PC-3 (cell line): ENCODE data around the gene PPM1L. TPM values are rescaled to one million over a fixed set of nuclear protein-coding genes. Genes with fewer than 3 reads are reported as not detected.

Source experiments
- ATAC-seq: fragments of 200-7000 bp; cut with Tn5 transposase; 2 replicates; pipeline ENCODE4 v1.9.1; 2020; ENCODE audit warnings: mild to moderate bottlenecking, moderate library complexity
- BruUV-seq: library from RNA; stranded (reverse); fragments of 400-500 nt; replicated peaks from 2 replicates; lab custom pipeline; 2021; lab: Mats Ljungman, UMichigan
- CTCF ChIA-PET: fragments of 300-600 bp; sonication (Branson Sonifier 250); formaldehyde crosslinking; loops from one replicate; lab custom pipeline; 2022; ENCODE audit warnings: antibody characterized with exemption; lab: Charles Lee
- POLR2A ChIA-PET: fragments of 300-600 bp; sonication (Branson Sonifier 250); formaldehyde crosslinking; loops from one replicate; lab custom pipeline; 2022; ENCODE audit warnings: antibody characterized with exemption; ENCODE audit not compliant: unreplicated experiment; lab: Charles Lee
- DNase-seq: peaks from one replicate; pipeline ENCODE4 v3.0.0-alpha.2; 2015
- H2AFZ ChIP-seq: fragments of 300-600 bp; sonication (generic); 2 replicates; pipeline ENCODE4 v1.6.0; 2016; ENCODE audit warnings: antibody characterized with exemption, low read length
- H3F3A ChIP-seq: fragments of 300-600 bp; sonication (generic); one replicate; pipeline ENCODE4 v1.6.0; 2017; ENCODE audit warnings: antibody characterized with exemption, low read length, control low read depth, mild to moderate bottlenecking; ENCODE audit not compliant: unreplicated experiment
- H3K27ac ChIP-seq: fragments of 300-600 bp; sonication (generic); 2 replicates; pipeline ENCODE4 v1.5.1; 2016; ENCODE audit warnings: mild to moderate bottlenecking, low read length
- H3K27me3 ChIP-seq: fragments of 300-600 bp; sonication (generic); 2 replicates; pipeline ENCODE4 v1.6.1; 2016; ENCODE audit warnings: low read length, mixed read lengths
- H3K36me3 ChIP-seq: fragments of 300-600 bp; sonication (generic); 2 replicates; pipeline ENCODE4 v1.6.1; 2016; ENCODE audit warnings: low read depth, mixed run types, low read length, mixed read lengths
- H3K4me1 ChIP-seq: fragments of 300-600 bp; sonication (generic); 2 replicates; pipeline ENCODE4 v1.5.1; 2016; ENCODE audit warnings: low read length; ENCODE audit not compliant: insufficient read depth
- H3K4me2 ChIP-seq: fragments of 300-600 bp; sonication (generic); 2 replicates; pipeline ENCODE4 v1.6.0; 2016; ENCODE audit warnings: low read length
- H3K4me3 ChIP-seq: fragments of 300-600 bp; sonication (generic); 2 replicates; pipeline ENCODE4 v1.5.1; 2016; ENCODE audit warnings: mild to moderate bottlenecking, low read length, mixed read lengths
- H3K79me2 ChIP-seq: fragments of 300-600 bp; sonication (generic); 2 replicates; pipeline ENCODE4 v1.6.1; 2017; ENCODE audit warnings: low read length, mixed read lengths
- H3K9ac ChIP-seq: fragments of 300-600 bp; sonication (generic); 2 replicates; pipeline ENCODE4 v1.6.0; 2016; ENCODE audit warnings: mild to moderate bottlenecking, low read length
- H3K9me2 ChIP-seq: fragments of 300-600 bp; sonication (generic); replicated peaks from 2 replicates; pipeline ENCODE4 v1.6.1; 2016; ENCODE audit warnings: mixed run types, low read length, mixed read lengths
- H3K9me3 ChIP-seq: fragments of 300-600 bp; sonication (generic); 2 replicates; pipeline ENCODE4 v1.6.1; 2016; ENCODE audit warnings: low read length, mixed read lengths
- H4K20me1 ChIP-seq: fragments of 300-600 bp; sonication (generic); 2 replicates; pipeline ENCODE4 v1.6.1; 2016; ENCODE audit warnings: low read length, mixed read lengths
- EZH2 ChIP-seq: fragments of 300-600 bp; sonication (generic); IDR thresholded peaks from one replicate; pipeline ENCODE4 v1.6.1; 2017; ENCODE audit warnings: antibody characterized with exemption, mild to moderate bottlenecking, low read length; ENCODE audit not compliant: unreplicated experiment
- EZH2phosphoT487 ChIP-seq: fragments of 300-600 bp; sonication (generic); IDR thresholded peaks from 2 replicates; pipeline ENCODE4 v1.6.1; 2018; ENCODE audit warnings: mild to moderate bottlenecking, antibody characterized with exemption, low read length, borderline replicate concordance
- intact Hi-C: fragments of 100-400 bp; cut with micrococcal nuclease; formaldehyde crosslinking; loops from 2 replicates; pipeline ENCODE4 v1.9.0; 2023
- total RNA-seq: library from RNA; depleted of rRNA; stranded (reverse); fragments of >200 nt; gene quantifications from 2 replicates; pipeline ENCODE4 v1.2.3, GENCODE V29; 2014
- TF ChIP-seq, protein P1 (sequence below): fragments of 300-600 bp; sonication (generic); conservative IDR thresholded peaks from 2 replicates; pipeline ENCODE4 v1.5.1; 2017; ENCODE audit warnings: antibody characterized with exemption, low read depth, mild to moderate bottlenecking, low read length

The PPM1L gene
- total RNA-seq, 1 experiment from 2014 or later, result 7.0 TPM

DNA sequence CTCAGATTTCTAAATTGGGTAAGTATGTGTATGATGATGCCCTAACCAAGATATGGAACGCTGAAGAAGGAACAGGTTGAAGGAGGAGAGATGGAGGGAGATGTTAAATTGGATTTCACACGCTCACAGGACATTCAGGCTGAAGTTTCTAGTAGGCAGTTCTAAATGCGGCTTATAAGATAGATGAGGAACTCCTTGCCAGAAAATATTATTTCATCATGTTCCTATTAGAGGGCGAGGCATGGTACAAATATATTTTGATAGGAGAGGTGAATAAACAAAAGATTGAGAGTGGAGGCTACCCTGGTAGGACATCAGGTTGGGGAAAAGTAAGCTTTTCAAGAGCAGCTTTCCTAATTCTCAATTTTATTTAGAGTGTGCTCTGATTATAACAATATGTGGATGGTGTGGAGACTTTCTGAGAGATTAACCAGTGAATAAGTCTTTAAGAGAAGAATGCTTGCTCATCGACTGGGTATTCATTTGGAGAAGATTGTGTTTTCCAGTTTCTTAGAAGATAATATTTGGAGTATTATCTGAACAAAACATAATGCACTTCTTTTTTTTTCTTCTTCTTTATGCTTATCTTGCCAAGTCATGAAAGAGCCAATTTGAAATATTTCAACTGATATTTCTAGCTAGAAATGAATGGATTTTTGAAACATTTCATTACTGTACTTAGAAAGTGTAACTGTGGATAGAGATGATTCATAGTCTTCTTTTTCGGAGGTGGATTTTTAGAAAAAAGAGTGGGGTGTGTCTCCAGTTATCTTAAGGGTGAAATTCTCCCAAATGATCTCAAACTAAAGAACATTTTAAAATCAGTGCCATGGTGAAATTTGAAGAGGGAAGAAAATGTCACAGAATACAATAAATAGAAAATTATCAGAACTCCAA is 260.6 kb downstream of the PPM1L start:
- no peak overlapping the region for H3K4me2 ChIP-seq
- POLR2A ChIA-PET, result no interaction called here

DNA sequence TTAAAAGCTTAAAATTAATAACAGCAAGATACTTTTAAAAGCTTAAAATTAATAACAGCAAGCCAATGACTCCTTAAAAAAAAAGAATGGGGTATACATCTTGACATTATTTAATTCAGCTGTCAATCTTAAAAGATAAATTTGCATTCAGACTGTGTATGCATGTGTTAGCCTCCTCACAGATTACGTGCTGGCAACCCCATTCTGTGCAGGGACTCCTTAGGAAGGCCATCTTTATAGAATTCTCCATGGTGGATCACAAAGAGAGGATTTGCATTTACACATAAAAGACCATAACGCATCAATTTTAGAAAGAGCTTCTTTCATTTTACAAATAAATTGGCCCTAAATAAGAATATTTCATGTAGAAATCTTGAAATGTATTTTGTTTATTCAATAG is 261.9 kb downstream of the PPM1L start:
- Histone ChIP-seq H3K9ac (no peak overlapping the region), H3K36me3 (no peaks in the 10 kb centered on the region), H2AFZ (no peak overlapping the region), H3K4me2 (no peak overlapping the region), H3K9me2 (no peaks in the 10 kb centered on the region), H3K27ac (no peak overlapping the region), H3K4me1 (no peaks in the 10 kb centered on the region), H3K27me3 (no peaks in the 10 kb centered on the region), H3K4me3 (no peak overlapping the region), H3K9me3 (0 out of 2 replicates have a peak, but pooled peaks cover 10% of the 10 kb centered on the region), H4K20me1 (no peaks in the 10 kb centered on the region), H3F3A (no peaks in the 10 kb centered on the region), H3K79me2 (no peaks in the 10 kb centered on the region)
- ChIA-PET POLR2A (no interaction called here), CTCF (no interaction called here)
- BruUV-seq, result no TSS peak
- TF ChIP-seq EZH2 (no peak), EZH2phosphoT487 (no peak)
- TF ChIP-seq, protein P1, sequence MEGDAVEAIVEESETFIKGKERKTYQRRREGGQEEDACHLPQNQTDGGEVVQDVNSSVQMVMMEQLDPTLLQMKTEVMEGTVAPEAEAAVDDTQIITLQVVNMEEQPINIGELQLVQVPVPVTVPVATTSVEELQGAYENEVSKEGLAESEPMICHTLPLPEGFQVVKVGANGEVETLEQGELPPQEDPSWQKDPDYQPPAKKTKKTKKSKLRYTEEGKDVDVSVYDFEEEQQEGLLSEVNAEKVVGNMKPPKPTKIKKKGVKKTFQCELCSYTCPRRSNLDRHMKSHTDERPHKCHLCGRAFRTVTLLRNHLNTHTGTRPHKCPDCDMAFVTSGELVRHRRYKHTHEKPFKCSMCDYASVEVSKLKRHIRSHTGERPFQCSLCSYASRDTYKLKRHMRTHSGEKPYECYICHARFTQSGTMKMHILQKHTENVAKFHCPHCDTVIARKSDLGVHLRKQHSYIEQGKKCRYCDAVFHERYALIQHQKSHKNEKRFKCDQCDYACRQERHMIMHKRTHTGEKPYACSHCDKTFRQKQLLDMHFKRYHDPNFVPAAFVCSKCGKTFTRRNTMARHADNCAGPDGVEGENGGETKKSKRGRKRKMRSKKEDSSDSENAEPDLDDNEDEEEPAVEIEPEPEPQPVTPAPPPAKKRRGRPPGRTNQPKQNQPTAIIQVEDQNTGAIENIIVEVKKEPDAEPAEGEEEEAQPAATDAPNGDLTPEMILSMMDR, result no peak
- ATAC-seq (no peak), DNase-seq (no peak)
- intact Hi-C loops, result no loop called here

More for the DNA sequence above, 260.6 kb downstream of the PPM1L start:
- CTCF ChIA-PET, result interaction anchor here (0.5 kb wide), 1 partner anchor 60 kb away, joined by 3 read pairs; no protein-coding TSS in a partner anchor
- Histone ChIP-seq H3K4me1 (no peaks in the 10 kb centered on the region), H3K27ac (no peak overlapping the region), H3K27me3 (no peaks in the 10 kb centered on the region), H3K9ac (no peak overlapping the region), H3K9me3 (0 out of 2 replicates have a peak, but pooled peaks cover 2% of the 10 kb centered on the region), H3K9me2 (no peaks in the 10 kb centered on the region), H3K4me3 (no peak overlapping the region), H3F3A (no peaks in the 10 kb centered on the region), H4K20me1 (no peaks in the 10 kb centered on the region), H3K79me2 (no peaks in the 10 kb centered on the region), H3K36me3 (no peaks in the 10 kb centered on the region), H2AFZ (no peak overlapping the region)
- ATAC-seq (no peak), DNase-seq (no peak)
- intact Hi-C loops, result no loop called here
- no peak for TF ChIP-seq EZH2
- TF ChIP-seq, protein P1, result no peak
- TF ChIP-seq EZH2phosphoT487, result no peak
- no TSS peak for BruUV-seq

DNA sequence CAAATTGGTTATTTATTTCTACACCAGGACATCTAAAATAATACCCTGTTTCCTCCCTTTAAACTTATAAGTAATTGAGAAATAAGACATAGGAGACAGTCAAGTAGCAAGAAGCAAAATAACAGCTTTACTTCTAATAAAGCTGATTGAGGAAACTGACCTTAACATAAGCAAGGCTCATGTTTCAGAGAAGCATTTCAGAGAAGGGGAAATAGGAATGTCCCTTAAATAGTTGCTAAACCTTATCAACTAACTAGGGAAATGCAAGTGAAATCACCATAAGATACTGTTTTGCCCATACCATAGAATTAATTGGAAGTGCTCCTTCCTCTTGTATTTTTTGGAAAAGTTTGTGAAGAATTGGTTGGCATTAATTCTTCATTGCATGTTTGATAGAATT is 264.2 kb downstream of the PPM1L start:
- TF ChIP-seq EZH2phosphoT487 (no peak), EZH2 (no peak)
- TF ChIP-seq, protein P1, result no peak
- Histone ChIP-seq H3K4me2 (no peak overlapping the region), H3K4me3 (no peak overlapping the region), H4K20me1 (no peaks in the 10 kb centered on the region), H3K36me3 (no peaks in the 10 kb centered on the region), H2AFZ (no peak overlapping the region), H3K79me2 (no peaks in the 10 kb centered on the region), H3K27me3 (no peaks in the 10 kb centered on the region), H3K9me2 (no peaks in the 10 kb centered on the region), H3K9ac (no peak overlapping the region), H3K9me3 (peaks cover 19% of the 10 kb centered on the region), H3K27ac (no peak overlapping the region), H3K4me1 (no peaks in the 10 kb centered on the region), H3F3A (no peaks in the 10 kb centered on the region)
- intact Hi-C loops, result no loop called here
- ChIA-PET CTCF (no interaction called here), POLR2A (no interaction called here)
- DNase-seq (no peak), ATAC-seq (no peak)
- BruUV-seq, result no TSS peak
